ENCODE measurements around the gene MCM7. TPM values are rescaled to one million over a fixed set of nuclear protein-coding genes. Genes with fewer than 3 reads are reported as not detected.

Gene MCM7
- total and polyA plus RNA-seq, 10 of the 15 experiments (the other 5 are each of a cell fraction or from before 2014, with no cell fraction given) = 183 to 383 (median 244) TPM

DNA sequence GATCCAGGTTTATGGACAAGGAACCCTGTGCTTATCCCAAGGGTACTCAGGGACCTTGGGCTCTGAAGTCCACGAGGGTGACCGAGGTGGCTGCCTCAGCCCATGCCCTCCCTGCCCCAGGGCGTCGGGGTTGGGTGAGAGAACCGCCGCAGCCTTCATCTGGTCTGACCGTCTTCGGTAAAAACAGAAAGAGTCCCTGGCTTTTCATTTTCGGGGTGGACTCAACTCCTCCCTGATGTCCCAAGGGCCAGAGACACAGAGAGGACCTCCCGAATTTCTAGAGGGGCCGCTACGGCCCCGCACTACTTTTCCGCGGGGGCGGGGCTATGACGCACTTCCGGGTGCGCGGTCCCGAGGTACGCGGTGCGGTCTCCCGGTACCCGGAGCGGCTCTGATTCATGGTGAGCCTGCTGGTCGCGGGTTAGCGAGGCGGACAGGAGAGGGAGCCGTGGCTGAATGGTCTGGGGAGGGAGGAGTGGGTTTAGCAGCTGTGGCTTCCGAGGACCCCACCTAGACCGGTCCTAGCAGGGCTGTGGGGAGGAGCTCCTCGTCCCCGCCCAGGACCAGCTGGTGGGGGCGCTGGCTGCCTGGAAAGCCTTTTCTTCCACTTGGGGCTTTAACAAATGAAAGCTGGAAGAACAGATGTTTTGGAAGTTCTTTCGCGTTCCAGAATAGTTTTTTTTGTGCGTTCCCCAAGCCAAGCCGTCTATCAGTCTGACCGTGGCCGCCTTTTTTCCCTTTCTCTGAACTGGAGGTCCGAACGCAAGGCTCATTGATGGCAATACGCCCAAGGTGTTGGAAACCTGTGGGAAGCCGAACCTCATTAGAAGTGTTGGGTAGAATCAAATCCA is 51.5 kb downstream of the MCM7 start, which contains the start of gene ZSCAN21 (continued):
- TF ChIP-seq, protein P1, sequence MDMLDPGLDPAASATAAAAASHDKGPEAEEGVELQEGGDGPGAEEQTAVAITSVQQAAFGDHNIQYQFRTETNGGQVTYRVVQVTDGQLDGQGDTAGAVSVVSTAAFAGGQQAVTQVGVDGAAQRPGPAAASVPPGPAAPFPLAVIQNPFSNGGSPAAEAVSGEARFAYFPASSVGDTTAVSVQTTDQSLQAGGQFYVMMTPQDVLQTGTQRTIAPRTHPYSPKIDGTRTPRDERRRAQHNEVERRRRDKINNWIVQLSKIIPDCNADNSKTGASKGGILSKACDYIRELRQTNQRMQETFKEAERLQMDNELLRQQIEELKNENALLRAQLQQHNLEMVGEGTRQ (IDR thresholded peaks at IDR 0.05; ENCODE audit: borderline replicate concordance, low read depth, low read length) = no peak
- no peak for TF ChIP-seq BMI1 (IDR thresholded peaks at IDR 0.05; ENCODE audit: borderline replicate concordance)
- no peak for TF ChIP-seq ZBED1 (IDR thresholded peaks at IDR 0.05; ENCODE audit: borderline replicate concordance)
- no peak for TF ChIP-seq TBL1XR1 (IDR thresholded peaks at IDR 0.05; ENCODE audit: low read depth, low read length)
- peak in 1 of 2 experiments; percentile 82; a peak in 2 of 3 replicates for TF ChIP-seq EGR1 (IDR thresholded peaks at IDR 0.05; ENCODE audit: borderline replicate concordance in 1 of 2, low read depth in 2 of 2, low read length in 2 of 2)
- no peak for TF ChIP-seq BRCA1 (IDR thresholded peaks at IDR 0.05; ENCODE audit: low read depth, low read length)
- TF ChIP-seq IRF4 (IDR thresholded peaks at IDR 0.05; ENCODE audit: low read depth, low read length) = 0 out of 2 replicates have a peak, but pooled peaks have one; percentile 54
- TF ChIP-seq, protein P2, sequence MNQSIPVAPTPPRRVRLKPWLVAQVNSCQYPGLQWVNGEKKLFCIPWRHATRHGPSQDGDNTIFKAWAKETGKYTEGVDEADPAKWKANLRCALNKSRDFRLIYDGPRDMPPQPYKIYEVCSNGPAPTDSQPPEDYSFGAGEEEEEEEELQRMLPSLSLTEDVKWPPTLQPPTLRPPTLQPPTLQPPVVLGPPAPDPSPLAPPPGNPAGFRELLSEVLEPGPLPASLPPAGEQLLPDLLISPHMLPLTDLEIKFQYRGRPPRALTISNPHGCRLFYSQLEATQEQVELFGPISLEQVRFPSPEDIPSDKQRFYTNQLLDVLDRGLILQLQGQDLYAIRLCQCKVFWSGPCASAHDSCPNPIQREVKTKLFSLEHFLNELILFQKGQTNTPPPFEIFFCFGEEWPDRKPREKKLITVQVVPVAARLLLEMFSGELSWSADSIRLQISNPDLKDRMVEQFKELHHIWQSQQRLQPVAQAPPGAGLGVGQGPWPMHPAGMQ (IDR thresholded peaks at IDR 0.05; ENCODE audit: borderline replicate concordance) = no peak
- TF ChIP-seq GATAD2B (conservative IDR thresholded peaks at IDR 0.05; ENCODE audit: low read depth) = 0 out of 2 replicates have a peak, but pooled peaks have one; percentile 43
- no peak for TF ChIP-seq BCL11A (IDR thresholded peaks at IDR 0.05; ENCODE audit: low read depth, low read length)
- peak; percentile 66; the same call in 1 of the 2 replicates for TF ChIP-seq TAF1 (IDR thresholded peaks at IDR 0.05; ENCODE audit: borderline replicate concordance, low read depth, low read length)
- TF ChIP-seq TARDBP (IDR thresholded peaks at IDR 0.05; ENCODE audit: borderline replicate concordance) = no peak
- TF ChIP-seq FOS (IDR thresholded peaks at IDR 0.05; ENCODE audit: borderline replicate concordance, extremely low read depth, insufficient read length) = no peak
- no peak for TF ChIP-seq NR2F1 (conservative IDR thresholded peaks at IDR 0.05)
- no peak for TF ChIP-seq NFYB (IDR thresholded peaks at IDR 0.05; ENCODE audit: insufficient read depth, low read depth, low read length)
- TF ChIP-seq LARP7 (IDR thresholded peaks at IDR 0.05) = peak; percentile 34; the same call in 1 of the 2 replicates
- no peak for TF ChIP-seq ZNF274 (IDR thresholded peaks at IDR 0.05; ENCODE audit: insufficient read depth, insufficient read length)
- TF ChIP-seq MTA3 (IDR thresholded peaks at IDR 0.05; ENCODE audit: borderline replicate concordance, low read length) = no peak
- no peak for TF ChIP-seq MYB (IDR thresholded peaks at IDR 0.05; ENCODE audit: borderline replicate concordance, low read depth, low read length)
- TF ChIP-seq, protein P3, sequence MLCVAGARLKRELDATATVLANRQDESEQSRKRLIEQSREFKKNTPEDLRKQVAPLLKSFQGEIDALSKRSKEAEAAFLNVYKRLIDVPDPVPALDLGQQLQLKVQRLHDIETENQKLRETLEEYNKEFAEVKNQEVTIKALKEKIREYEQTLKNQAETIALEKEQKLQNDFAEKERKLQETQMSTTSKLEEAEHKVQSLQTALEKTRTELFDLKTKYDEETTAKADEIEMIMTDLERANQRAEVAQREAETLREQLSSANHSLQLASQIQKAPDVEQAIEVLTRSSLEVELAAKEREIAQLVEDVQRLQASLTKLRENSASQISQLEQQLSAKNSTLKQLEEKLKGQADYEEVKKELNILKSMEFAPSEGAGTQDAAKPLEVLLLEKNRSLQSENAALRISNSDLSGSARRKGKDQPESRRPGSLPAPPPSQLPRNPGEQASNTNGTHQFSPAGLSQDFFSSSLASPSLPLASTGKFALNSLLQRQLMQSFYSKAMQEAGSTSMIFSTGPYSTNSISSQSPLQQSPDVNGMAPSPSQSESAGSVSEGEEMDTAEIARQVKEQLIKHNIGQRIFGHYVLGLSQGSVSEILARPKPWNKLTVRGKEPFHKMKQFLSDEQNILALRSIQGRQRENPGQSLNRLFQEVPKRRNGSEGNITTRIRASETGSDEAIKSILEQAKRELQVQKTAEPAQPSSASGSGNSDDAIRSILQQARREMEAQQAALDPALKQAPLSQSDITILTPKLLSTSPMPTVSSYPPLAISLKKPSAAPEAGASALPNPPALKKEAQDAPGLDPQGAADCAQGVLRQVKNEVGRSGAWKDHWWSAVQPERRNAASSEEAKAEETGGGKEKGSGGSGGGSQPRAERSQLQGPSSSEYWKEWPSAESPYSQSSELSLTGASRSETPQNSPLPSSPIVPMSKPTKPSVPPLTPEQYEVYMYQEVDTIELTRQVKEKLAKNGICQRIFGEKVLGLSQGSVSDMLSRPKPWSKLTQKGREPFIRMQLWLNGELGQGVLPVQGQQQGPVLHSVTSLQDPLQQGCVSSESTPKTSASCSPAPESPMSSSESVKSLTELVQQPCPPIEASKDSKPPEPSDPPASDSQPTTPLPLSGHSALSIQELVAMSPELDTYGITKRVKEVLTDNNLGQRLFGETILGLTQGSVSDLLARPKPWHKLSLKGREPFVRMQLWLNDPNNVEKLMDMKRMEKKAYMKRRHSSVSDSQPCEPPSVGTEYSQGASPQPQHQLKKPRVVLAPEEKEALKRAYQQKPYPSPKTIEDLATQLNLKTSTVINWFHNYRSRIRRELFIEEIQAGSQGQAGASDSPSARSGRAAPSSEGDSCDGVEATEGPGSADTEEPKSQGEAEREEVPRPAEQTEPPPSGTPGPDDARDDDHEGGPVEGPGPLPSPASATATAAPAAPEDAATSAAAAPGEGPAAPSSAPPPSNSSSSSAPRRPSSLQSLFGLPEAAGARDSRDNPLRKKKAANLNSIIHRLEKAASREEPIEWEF (IDR thresholded peaks at IDR 0.05; ENCODE audit: insufficient replicate concordance, low read depth, low read length) = no peak
- TF ChIP-seq SREBF2 (IDR thresholded peaks at IDR 0.05; ENCODE audit: low read length) = no peak
- no peak for TF ChIP-seq FOXM1 (IDR thresholded peaks at IDR 0.05; ENCODE audit: low read depth, low read length)
